GM21515 (cell line): ENCODE measurements around the gene EDIL3.

Experiments
- ATAC-seq: cut with Tn5 transposase; IDR thresholded peaks from one replicate; pipeline ENCODE4 v1.9.1; 2021; ENCODE audit not compliant: unreplicated experiment

Gene EDIL3

GRCh38 chr5:84384604-84385575, at the start of gene EDIL3:
EDIL3 (minus strand) TSS chr5:84384880; CDS start chr5:84384374, 506 bp downstream.
- ATAC-seq = no peak

GRCh38 chr5:84433461-84433860, 48.8 kb upstream of the EDIL3 start:
- ATAC-seq = no peak

- no peak for ATAC-seq
These were observed 46.4 kb upstream of the EDIL3 start for GRCh38 chr5:84430863-84431663.

- ATAC-seq = no peak
These were observed 45.4 kb upstream of the EDIL3 start for GRCh38 chr5:84430079-84430478.

- no peak for ATAC-seq
These were observed 40.7 kb upstream of the EDIL3 start for GRCh38 chr5:84425365-84425881.

GRCh38 chr5:84419742-84420141, 35.1 kb upstream of the EDIL3 start:
- no peak for ATAC-seq

- no peak for ATAC-seq
These were observed 27.3 kb upstream of the EDIL3 start for GRCh38 chr5:84411832-84412605.

GRCh38 chr5:84406111-84406510, 21.4 kb upstream of the EDIL3 start:
- no peak for ATAC-seq

- no peak for ATAC-seq
These were observed 19.1 kb upstream of the EDIL3 start for GRCh38 chr5:84403773-84404172.

- no peak for ATAC-seq
These were observed 12.7 kb upstream of the EDIL3 start for GRCh38 chr5:84397385-84397784.

GRCh38 chr5:84393969-84394368, 9.3 kb upstream of the EDIL3 start:
- no peak for ATAC-seq

GRCh38 chr5:84392836-84393235, 8.2 kb upstream of the EDIL3 start:
- no peak for ATAC-seq

GRCh38 chr5:84385705-84386104, 1.0 kb upstream of the EDIL3 start:
- no peak for ATAC-seq

- ATAC-seq = no peak
These were observed 670 bp downstream of the EDIL3 start for GRCh38 chr5:84383816-84384603.

GRCh38 chr5:84383296-84383815, 1.3 kb downstream of the EDIL3 start:
- ATAC-seq = no peak

GRCh38 chr5:84382363-84383295, 2.1 kb downstream of the EDIL3 start:
- ATAC-seq = no peak

GRCh38 chr5:84381502-84382362, 2.9 kb downstream of the EDIL3 start:
- ATAC-seq = no peak

- ATAC-seq = no peak
These were observed 4.9 kb downstream of the EDIL3 start for GRCh38 chr5:84379749-84380148.
